ENCODE data around the gene COL6A3. TPM values are rescaled to one million over a fixed set of nuclear protein-coding genes. Genes with fewer than 3 reads are reported as not detected.

The COL6A3 gene
- total RNA-seq, 1 experiment from 2014 or later: 0.81 TPM

- no peaks in the 10 kb centered on the region for H3K36me3 Mint-ChIP-seq (ENCODE audit: insufficient read depth in 1 of 3, low read depth in 3 of 3)
- no peak overlapping the region for H3K23ac ChIP-seq (ENCODE audit: insufficient read length, low read depth, low read length)
- H3K79me1 ChIP-seq (ENCODE audit: insufficient read depth, low read depth, low read length, poor library complexity, severe bottlenecking): no peaks in the 10 kb centered on the region
- H3K9me3 Mint-ChIP-seq: peaks cover 0 to 2% of the 10 kb centered on the region in 2 experiments; a peak in 2 of 5 replicates
- H4K5ac ChIP-seq (ENCODE audit: insufficient read length, low read depth, low read length): no peak overlapping the region
- H3K4me1 ChIP-seq (ENCODE audit: insufficient read depth, low read length): no peaks in the 10 kb centered on the region
- no peak overlapping the region for H3K9ac ChIP-seq (ENCODE audit: extremely low read depth, insufficient read length, low read length)
- no peak overlapping the region for H2BK12ac ChIP-seq (ENCODE audit: insufficient read length, low read depth, low read length)
- no peaks in the 10 kb centered on the region for H3K27me3 ChIP-seq (ENCODE audit: insufficient read depth, low read length)
- H3K27ac ChIP-seq (ENCODE audit: insufficient read length, low read depth, low read length): no peak overlapping the region
- H3K56ac ChIP-seq (ENCODE audit: insufficient read length, low read depth, low read length): no peak overlapping the region
- WGBS (ENCODE audit: extremely low coverage, insufficient read length, low lambda C conversion rate): no CpG with 5 or more reads among the region's 1 CpG
- no peak overlapping the region for H2BK5ac ChIP-seq (ENCODE audit: insufficient read length, low read length)
- no peak overlapping the region for H2BK15ac ChIP-seq (ENCODE audit: low read depth, low read length)
- H2BK120ac ChIP-seq (ENCODE audit: low read depth, low read length, poor library complexity, severe bottlenecking): no peak overlapping the region
- H2BK20ac ChIP-seq (ENCODE audit: low read depth, low read length, poor library complexity, severe bottlenecking): no peak overlapping the region
- H3K9me3 ChIP-seq (ENCODE audit: control insufficient read depth, low read depth, low read length): no peaks in the 10 kb centered on the region
- H3K4ac ChIP-seq (ENCODE audit: low read depth, low read length): no peak overlapping the region
- H4K8ac ChIP-seq (replicated peaks; ENCODE audit: insufficient read length, low read depth, low read length): no peak overlapping the region
- H2AK5ac ChIP-seq (ENCODE audit: insufficient read length, low read length): no peak overlapping the region
- peaks cover 0 to 7% of the 10 kb centered on the region in 2 experiments; a peak in 2 of 4 replicates for H3K4me1 Mint-ChIP-seq
- no peak overlapping the region for H2AFZ ChIP-seq (ENCODE audit: low read length)
- H3K4me2 ChIP-seq (ENCODE audit: insufficient read depth, insufficient read length, low read length): no peak overlapping the region
- no peak for TF ChIP-seq CTCF (conservative IDR thresholded peaks at IDR 0.05)
- H3K79me2 ChIP-seq (ENCODE audit: insufficient read depth, low read length): no peaks in the 10 kb centered on the region
- peaks cover 2% of the 10 kb centered on the region; the same call in 1 of the 2 replicates for H3K27me3 Mint-ChIP-seq (ENCODE audit: low read depth)
- no peak overlapping the region for H3K18ac ChIP-seq (ENCODE audit: insufficient read length, low read depth, low read length)
- H3T11ph ChIP-seq (ENCODE audit: low read length): no peak overlapping the region
- H3K14ac ChIP-seq (ENCODE audit: insufficient read depth, low read length): no peak overlapping the region
- DNase-seq: no peak
- no peaks in the 10 kb centered on the region for H4K20me1 ChIP-seq (ENCODE audit: control insufficient read depth, insufficient read depth, insufficient read length)
- no peak overlapping the region for H3K4me3 Mint-ChIP-seq
- no peak overlapping the region for H4K91ac ChIP-seq (ENCODE audit: insufficient read length, low read depth, low read length)
- H3K27ac Mint-ChIP-seq: no peak overlapping the region
- no peaks in the 10 kb centered on the region for H3K23me2 ChIP-seq (ENCODE audit: insufficient read length, low read depth, low read length, poor library complexity, severe bottlenecking)
Observed at GRCh38 chr2:237282568-237283128, 131.3 kb downstream of the COL6A3 start.

Measured in H9 (cell line).